ENCODE data around the gene CYBB. TPM values are rescaled to one million over a fixed set of nuclear protein-coding genes. Genes with fewer than 3 reads are reported as not detected.

Gene CYBB
- total and polyA plus RNA-seq, 8 donors = 12.5 to 255 (median 16.8) TPM

- ATAC-seq (no peak), DNase-seq (no peak)
- no peaks in the 10 kb centered on the region for H3K36me3 ChIP-seq
- no peak overlapping the region for H3K4me3 ChIP-seq
- H3K9me3 ChIP-seq = no peaks in the 10 kb centered on the region
- intact Hi-C loops (cut with DNase I) = no loop called here
- TF ChIP-seq CTCF (IDR thresholded peaks at IDR 0.05) = no peak
- H3K4me1 ChIP-seq = no peaks in the 10 kb centered on the region
- no peak overlapping the region for H3K27ac ChIP-seq
- H3K27me3 ChIP-seq = no peaks in the 10 kb centered on the region
Measured at GRCh38 chrX:37862851-37863250, 83.0 kb downstream of the CYBB start.

Other genes with a start within 250 kb of the CYBB start
- gene LANCL3, start 208.4 kb upstream of the CYBB start, total RNA-seq = 1 to 10 TPM in 1 of 2 donors, under 1 TPM in 1; 0.76 to 2.7 TPM
- 1 to 10 TPM; 2.9 to 4.3 (median 3.6) TPM for gene LANCL3, start 208.4 kb upstream of the CYBB start, polyA plus RNA-seq (ENCODE audit: insufficient read length in 6 of 6)
- gene XK, start 94.3 kb upstream of the CYBB start, total RNA-seq = 1 to 10 TPM; 2.5 to 2.9 TPM
- gene XK, start 94.3 kb upstream of the CYBB start, polyA plus RNA-seq (ENCODE audit: insufficient read length in 6 of 6) = 1 to 10 TPM; 2.5 to 4.1 (median 2.8) TPM
- 10 to 100 TPM; 25.9 to 26.4 TPM for gene DYNLT3, start 67.5 kb downstream of the CYBB start, total RNA-seq
- 10 to 100 TPM; 32.9 to 37.9 (median 35.9) TPM for gene DYNLT3, start 67.5 kb downstream of the CYBB start, polyA plus RNA-seq (ENCODE audit: insufficient read length in 6 of 6)
- under 1 TPM; 0.50 to 0.65 TPM for gene SYTL5, start 226.5 kb downstream of the CYBB start, total RNA-seq
- 1 to 10 TPM; 3.9 to 7.7 (median 4.4) TPM for gene SYTL5, start 226.5 kb downstream of the CYBB start, polyA plus RNA-seq (ENCODE audit: insufficient read length in 6 of 6)

Data from left lung (tissue), 10 donors.